HG03521 (cell line): ENCODE results near the gene TPBG.
"Not testable (repeated sequence)": the region's sequence is repeated elsewhere in the genome, so short reads cannot be mapped to it uniquely, and the experiment has no call there.

ENCODE experiments used
- ATAC-seq: cut with Tn5 transposase; IDR thresholded peaks from one replicate; pipeline ENCODE4 v1.9.1; 2021; ENCODE audit warnings: mild to moderate bottlenecking, moderate library complexity; ENCODE audit not compliant: unreplicated experiment

The TPBG gene

DNA sequence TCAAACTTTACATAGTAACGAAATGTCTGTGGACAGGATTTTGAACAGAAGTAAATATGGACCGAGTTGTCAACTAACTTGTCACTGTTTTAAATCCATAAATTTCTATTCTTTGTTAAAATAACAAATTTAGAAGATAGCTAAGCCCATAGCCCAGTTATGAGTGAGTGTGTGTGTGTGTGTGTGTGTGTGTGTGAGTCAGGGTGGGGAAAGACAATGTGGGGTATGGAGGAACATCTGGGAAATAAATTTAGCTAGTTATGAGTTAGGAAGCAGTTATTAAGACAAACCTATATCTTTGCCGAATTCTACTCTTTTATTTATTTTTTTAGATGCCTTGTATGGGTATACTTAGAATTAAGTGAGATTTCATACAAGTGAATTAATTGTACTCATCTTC lies 9.0 kb downstream of the TPBG start:
- ATAC-seq = no peak

DNA sequence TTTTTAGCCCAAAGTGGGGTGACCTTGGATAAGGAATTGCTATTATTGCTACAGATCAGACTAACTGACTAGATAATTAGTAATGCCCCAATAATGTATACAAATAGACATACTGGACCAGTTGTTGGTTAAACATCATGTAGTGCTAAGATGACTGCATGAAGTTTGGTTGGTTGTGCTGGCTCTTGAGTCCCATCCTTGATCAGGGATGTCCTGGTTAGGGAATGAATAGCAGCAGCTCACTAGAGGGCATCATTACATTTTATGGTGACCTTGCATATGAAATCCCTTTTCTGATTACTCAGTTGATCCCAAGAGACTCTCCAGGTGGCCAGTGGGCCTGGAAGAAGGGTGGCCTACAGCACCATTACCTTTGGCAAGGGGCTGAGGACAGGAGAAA lies 10.9 kb downstream of the TPBG start:
- ATAC-seq = no peak

DNA sequence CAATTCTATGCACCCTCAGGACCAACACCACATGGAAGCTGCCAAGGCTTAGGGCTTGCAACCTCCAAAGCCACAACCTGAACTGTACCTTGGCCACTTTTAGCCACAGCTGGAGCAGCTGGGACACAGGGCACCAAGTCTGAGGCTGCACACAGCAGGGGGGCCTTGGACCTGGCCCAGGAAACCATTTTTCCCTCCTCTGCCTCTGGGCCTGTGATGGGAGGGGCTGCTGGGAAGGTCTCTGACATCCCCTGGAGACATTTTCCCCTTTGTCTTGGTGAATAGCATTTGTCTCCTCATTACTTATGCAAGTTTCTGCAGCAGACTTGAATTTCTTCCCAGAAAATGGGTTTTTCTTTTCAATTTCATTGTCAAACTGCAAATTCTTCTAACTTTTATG lies 13.0 kb downstream of the TPBG start:
- no peak for ATAC-seq

- no peak for ATAC-seq
Observed at GRCh38 chr6:82380566-82381185, 17.1 kb downstream of the TPBG start.

GRCh38 chr6:82381278-82381677 lies 17.7 kb downstream of the TPBG start:
- ATAC-seq = peak; percentile 76

- no peak for ATAC-seq
Observed at GRCh38 chr6:82385102-82385501, 21.5 kb downstream of the TPBG start.

- no peak for ATAC-seq
Observed at GRCh38 chr6:82385546-82385945, 21.9 kb downstream of the TPBG start.

DNA sequence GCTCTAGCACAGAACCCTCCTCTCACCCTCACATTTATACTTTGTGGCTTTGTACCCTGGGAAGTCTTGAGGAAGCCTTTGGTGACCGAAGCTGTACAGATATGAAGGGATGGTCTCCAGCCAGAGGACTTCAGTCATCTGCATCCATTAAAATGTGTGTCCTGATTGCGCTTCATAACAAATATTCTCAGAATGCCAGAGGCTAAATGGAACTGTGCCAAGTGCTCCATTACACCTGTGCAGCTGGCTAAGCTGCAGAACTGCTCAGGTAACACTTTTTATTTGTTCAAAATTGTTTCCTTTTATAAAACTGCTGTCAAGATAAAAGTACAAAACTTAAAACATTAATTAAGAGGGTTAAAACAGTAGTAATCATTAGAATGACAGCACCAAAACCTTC lies 22.3 kb downstream of the TPBG start:
- no peak for ATAC-seq

- ATAC-seq = not testable (repeated sequence)
Observed at GRCh38 chr6:82394770-82395169, 31.2 kb downstream of the TPBG start.

DNA sequence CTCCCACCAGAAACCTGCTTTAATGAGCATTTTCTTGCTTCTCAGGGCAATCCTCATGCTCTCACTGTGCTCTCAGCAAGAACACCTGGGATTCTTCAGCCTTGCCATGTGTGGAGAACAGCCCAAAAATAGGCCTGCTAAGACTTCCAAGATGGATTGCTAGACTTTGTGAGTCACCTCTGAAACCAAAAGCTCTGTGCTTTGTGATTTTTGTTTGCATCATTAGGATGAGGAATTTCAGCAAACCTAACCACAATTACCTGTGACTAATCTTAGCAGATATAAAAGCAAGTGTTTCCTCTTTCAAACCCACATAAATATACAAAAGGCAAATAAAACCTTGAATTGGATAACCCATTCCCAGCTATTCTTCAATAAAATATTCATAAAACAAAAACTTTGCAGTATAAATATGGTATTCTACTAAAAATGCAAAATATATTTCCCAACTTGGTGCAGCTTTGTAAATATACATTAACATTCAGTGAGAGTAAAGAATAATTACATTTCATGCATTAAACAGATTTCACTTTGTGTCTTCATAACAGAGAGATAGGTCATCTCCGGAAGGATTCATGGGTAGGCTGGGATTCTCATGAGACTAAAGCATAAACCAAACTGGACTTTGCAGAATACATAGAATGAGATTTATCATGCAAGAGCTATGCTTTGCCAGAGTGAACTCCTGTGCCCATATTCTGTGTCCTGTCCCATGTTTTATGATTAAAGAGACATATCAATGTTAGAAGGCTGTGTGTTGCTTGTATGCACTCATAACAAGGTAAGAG lies 33.5 kb downstream of the TPBG start:
- ATAC-seq = no peak

GRCh38 chr6:82397962-82398692 lies 34.5 kb downstream of the TPBG start:
- no peak for ATAC-seq

DNA sequence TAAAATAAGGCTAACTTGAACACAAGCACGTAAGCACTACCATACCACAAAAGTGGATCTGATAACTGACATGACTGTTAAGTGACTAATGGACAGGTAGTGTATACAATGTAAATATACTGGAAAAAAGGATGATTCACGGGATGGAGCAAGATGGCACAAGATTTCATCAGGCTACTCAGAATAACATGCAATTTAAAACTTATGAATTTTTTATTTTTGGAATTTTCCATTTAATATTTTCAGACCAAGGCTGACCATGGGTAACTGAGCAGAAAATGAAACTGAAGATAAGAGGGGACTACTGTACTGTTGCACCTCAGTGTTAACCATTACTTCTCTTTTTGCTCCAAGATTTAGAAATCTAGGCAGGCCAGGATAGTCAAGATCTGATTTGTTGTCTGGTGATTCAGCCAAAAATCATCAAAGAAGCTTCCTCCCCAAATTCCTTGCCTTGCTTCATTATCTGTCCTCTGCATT lies 45.4 kb downstream of the TPBG start:
- ATAC-seq = no peak

DNA sequence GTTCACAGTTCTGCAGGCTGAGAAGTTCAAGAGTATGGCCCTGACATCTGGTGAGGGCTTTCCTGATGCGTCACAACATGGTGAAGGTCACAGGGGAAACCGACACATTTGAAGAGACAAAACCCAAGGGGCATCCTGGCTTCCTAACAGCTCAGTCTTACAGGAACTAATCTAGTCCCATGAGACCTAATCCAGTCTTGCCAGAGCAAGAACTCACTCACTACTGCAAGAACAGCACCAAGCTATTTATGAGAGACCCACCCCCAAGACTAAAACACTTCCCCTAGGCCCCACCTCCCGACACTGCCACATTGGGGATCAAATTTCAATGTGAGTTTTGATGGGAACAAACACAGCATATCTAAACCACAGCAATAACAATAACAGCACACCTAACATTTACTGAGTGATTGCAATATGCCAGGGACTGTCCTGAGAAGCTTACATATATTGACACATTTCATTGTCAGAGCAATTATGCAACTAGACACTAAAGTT lies 46.6 kb downstream of the TPBG start:
- no peak for ATAC-seq

DNA sequence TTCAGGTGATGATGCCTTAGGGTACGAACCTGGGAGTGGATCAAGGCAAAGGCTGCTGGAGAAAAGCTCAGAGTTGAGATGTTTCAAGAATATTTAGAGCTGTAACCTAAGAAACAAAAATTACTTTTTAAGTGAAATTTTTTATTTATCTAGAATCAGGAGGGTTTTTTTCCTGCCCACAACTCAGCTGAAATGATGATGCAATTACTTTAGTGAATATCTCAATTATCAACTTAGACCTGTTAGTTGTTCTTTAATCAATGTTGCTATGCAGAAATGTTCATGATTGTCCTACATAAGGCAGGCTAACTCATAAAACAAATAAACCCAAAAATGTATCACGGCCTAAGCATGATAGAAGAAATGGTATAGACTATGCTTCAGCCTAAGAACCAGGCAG lies 50.3 kb downstream of the TPBG start:
- no peak for ATAC-seq

DNA sequence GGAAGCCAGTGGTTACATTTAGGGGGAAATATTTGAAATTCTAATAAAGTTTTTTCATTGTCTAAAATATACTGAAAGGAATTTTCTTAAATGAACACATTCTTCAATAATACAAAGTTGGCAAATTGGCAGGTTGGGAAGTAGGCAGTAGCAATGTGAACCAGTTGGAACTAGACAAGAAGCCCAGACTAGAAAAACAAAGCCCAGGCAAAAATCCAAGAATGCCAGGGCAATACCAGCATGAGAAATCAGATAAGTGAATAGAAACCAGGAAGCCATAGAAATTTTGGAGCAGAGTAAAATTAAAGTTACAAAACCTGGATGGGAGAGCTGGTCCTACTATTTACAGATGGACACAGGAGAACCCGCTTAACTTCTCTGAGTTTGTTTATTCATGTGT lies 52.2 kb downstream of the TPBG start:
- ATAC-seq = no peak

DNA sequence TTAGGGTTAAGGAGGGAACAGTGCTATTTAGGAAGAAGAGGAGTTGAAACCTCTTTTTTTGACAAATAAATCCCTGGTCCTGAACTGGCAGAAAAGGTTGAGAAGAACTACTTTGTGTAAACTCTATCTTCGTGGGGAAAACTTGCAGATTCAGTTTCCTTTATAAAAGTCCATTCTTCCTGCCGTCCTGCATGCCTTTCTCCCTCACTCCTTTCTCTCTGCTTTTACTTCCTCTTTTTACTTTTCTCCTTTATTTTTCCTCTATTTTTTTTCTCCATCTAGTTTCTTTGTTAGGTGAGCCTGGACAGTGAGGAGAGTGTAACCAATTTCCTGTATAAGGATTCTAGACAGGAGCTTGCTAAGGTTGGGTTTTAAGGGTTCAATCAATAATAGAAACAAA lies 52.7 kb downstream of the TPBG start:
- ATAC-seq = no peak
